GM11168 (cell line): ENCODE data around the gene ZNF747.
"Not testable (repeated sequence)": the region's sequence is repeated elsewhere in the genome, so short reads cannot be mapped to it uniquely, and the experiment has no call there.

Experiments used
- in situ Hi-C: fragments of 300-500 bp; cut with MboI; formaldehyde crosslinking; loops from one replicate; pipeline ENCODE4 v1.12.0; 2022; ENCODE audit warnings: low sequenced_read_pairs; ENCODE audit not compliant: unreplicated experiment

Gene ZNF747

GRCh38 chr16:30558789-30559377 lies 24.2 kb upstream of the ZNF747 start:
- in situ Hi-C loops: no loop called here

- in situ Hi-C loops: no loop called here
Measured at GRCh38 chr16:30557957-30558788, 23.5 kb upstream of the ZNF747 start, which contains the start of gene ZNF764. Gene ZNF764, minus strand, starts transcription at chr16:30558374. Its CDS starts 192 bp downstream, at chr16:30558182.

- in situ Hi-C loops: no loop called here
Measured at GRCh38 chr16:30557707-30557956, 23.0 kb upstream of the ZNF747 start.

- in situ Hi-C loops: no loop called here
Measured at GRCh38 chr16:30556125-30556473, 21.4 kb upstream of the ZNF747 start.

GRCh38 chr16:30555315-30556124 lies 20.9 kb upstream of the ZNF747 start:
- in situ Hi-C loops: no loop called here

DNA sequence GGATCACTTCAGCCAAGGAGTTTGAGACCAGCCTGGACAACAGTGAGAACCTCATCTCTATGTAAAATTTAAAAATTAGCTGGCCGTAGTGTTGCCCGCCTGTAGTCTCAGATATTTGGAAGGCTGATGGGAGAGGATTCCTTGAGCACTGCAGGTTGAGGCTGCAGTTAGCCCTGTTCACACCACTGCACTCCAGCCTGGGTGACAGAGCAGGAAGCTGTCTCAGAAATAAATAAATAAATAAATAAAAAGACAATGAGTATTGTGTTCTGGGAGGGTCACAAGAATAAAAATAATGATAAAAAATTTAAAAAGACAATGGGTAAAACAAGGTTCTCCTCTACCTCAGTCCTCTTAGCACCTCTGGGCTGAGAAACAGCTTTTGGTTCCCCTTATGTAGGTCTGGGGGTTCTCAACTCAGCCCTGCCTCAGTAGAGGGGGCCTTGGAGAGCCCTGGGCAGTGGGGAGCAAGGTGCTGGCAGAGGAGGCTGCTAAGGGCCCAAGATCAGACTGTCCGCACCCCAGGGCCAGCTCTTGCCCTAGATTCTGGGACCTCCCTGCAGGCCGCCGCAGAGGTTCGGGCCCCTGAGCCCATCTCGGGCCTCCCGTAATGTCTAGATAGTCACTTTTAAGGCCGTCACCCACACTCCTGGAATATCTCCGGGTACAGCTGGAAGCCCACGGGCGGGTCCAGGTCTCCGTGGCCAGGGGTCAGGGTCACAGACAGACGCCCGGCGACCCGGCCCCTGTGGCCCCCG lies 20.1 kb upstream of the ZNF747 start:
- in situ Hi-C loops: no loop called here

DNA sequence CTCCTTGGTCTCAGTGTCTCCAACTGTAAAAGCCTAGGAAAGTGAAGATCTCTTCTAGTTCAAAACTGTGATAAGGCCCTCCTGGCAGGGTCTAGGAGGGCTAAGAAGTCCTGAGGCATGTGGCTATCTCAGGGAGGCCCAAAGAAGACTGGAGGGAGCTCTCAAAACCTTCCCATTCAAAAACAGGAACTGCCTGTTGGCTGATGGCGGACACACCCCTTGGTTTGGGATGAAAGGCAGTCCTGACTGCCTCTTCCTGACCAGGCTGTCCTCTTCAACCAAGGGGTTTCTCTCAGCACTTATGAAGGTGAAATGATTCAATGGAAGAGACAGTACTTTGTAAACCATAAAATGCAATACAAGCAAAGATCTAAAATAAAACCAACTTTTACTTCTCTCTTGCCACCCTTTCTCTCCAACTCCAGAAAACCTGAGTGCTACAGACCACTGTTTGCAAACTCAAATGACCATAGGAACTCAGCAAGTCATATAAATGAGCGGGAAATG lies 18.8 kb upstream of the ZNF747 start:
- in situ Hi-C loops: no loop called here

DNA sequence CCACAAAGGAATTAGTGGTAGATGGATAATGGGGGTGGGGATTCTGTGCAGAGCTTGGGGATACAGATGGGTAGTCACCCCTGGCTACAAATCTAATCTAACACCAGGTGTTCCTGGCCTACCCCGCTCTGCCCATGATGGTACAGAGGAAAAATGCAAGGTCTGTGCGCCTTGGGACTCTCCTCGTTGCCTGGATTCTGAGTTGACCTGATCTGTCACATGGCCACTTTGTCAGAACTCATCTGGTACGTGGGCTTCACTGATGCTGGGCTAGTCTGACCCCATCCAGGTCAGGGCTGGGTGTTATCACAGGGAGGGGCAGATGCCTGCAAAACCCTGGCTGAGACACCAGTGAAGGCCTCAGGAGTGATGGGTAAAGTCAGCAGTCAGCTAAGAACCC lies 18.3 kb upstream of the ZNF747 start:
- in situ Hi-C loops: no loop called here

DNA sequence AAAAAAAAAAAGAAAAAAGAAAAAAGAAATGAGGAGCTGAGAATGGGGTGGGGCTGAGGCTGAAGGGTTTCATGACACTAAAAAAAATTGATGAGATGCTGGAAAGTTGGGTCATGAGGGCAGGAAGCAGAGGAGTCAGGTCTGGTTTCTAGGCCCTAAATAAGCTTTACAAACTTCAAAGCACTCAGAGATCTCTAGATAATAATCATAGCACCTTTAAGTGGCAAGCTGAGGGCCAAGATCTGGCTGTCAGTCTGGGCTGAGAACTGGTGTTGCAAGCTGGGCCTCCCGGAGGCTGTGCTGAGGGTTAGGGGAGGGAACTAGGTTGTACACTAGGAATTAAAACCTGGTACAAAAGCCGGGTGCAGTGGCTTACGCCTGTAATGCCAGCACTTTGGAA lies 17.1 kb upstream of the ZNF747 start:
- in situ Hi-C loops: no loop called here

DNA sequence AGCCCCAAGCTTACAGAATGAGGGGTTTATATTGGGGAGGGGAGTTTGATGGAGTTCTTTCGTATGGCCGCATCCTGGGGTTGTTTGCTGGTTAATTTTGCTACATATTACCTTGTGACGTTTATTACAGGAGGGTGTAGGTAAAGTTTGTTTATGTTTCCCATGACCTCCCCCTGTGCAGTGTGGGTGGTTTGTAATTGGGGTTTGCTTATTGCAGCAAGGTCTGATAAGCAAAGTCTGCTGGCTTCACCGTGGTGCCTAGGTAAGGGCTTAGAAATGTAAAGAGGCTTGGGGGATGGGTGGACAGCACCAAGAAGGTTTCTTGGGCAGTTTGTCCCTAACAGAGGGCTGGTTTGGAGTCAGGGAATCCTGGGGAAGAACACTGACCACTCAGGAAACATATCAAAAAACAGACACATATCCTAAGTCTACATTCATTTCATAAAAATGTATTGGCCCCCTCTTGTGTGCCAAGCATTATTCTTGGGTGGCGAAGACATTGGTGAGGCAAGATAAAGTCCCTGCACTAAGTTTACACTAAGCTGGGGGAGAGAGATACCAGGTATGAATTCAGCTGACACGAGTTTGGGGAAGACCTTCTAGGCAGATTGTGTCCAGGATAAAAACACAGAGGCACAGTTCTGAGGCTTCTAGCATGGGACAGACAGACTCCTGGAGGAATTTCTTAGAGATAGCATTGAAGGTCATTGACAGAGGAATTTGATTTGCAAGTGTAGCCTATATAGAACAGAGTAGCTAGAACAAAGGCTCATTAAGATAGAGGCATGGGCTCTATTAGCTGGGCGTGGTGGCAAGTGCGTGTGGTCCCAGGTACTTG lies 14.0 kb upstream of the ZNF747 start:
- in situ Hi-C loops: no loop called here

- in situ Hi-C loops: no loop called here
Measured at GRCh38 chr16:30546115-30546514, 11.5 kb upstream of the ZNF747 start.

DNA sequence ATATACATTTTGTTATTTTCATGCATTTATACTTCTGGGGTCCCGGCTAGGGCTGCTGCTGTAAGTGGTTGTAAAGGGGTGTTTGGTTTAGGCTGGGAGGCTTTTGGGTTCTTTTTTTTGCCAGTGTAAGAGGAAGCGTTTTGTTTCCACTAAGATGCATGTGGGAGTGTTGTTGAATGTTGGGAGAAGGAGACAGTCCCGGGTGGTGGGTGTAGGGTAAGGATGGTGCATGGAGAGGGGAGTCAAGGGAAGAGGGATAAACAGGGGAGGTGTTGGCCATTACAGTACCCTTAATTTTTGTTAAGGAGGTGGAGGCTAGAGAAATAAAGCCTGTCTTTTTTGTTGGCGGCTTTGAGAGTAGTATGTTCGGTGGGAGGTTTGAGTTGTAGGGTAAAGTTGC lies 8.4 kb upstream of the ZNF747 start:
- in situ Hi-C loops: no loop called here

DNA sequence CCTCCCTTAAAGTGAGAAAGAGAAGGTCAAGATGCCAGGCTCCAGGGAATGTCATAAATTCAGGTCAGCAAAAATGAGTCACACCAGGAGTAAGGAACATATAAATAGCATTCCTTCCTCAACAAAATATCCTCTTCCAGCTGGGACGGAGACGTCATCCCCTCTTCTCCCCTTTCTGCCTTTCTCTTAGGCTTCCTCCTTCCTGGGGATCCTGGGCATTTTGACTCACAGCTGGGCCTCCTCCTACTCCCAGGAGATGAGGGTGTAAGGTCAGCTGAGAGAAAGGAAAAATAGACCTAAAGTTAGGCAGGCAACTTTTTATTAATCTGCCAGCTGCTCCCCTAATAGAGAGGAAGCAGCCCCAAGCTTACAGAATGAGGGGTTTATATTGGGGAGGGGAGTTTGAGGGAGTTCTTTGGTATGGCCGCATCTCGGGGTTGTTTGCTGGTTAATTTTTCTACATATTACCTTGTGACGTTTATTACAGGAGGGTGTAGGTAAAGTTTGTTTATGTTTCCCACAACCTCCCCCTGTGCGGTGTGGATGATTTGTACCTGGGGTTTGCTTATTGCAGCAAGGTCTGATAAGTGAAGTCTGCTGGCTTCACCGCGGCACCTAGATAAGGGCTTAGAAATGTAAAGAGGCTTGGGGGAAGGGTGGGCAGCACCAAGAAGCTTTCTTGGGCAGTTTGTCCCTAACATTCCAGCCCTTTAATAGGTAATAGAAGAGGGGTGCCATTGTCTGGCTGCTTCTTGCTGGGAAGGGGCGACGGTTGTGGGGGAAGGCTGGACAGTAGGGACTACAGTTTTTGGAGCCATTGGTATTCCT lies 7.1 kb upstream of the ZNF747 start:
- in situ Hi-C loops: no loop called here

DNA sequence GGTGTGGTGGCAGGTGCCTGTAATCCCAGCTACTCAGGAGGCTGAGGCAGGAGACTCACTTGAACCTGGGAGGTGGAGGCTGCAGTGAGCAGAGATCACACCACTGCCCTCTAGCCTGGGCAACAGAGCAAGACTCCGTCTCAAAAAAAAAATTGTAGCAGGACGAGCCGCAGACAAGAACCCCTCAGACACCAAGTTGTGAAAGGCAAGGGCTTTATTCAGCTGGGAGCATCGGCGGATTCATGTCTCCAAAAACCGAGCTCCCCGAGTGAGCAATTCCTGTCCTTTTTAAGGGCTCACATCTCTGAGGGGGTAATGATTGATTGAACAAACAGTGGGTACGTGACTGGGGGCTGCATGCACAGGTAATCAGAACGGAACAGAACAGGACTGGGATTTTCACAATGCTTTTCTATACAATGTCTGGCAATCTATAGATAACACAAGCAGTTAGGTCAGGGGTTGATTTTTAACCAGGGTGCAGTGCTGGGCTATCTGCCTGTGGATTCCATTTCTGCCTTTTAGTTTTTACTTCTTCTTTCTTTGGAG lies 6.3 kb upstream of the ZNF747 start:
- in situ Hi-C loops: not testable (repeated sequence)

DNA sequence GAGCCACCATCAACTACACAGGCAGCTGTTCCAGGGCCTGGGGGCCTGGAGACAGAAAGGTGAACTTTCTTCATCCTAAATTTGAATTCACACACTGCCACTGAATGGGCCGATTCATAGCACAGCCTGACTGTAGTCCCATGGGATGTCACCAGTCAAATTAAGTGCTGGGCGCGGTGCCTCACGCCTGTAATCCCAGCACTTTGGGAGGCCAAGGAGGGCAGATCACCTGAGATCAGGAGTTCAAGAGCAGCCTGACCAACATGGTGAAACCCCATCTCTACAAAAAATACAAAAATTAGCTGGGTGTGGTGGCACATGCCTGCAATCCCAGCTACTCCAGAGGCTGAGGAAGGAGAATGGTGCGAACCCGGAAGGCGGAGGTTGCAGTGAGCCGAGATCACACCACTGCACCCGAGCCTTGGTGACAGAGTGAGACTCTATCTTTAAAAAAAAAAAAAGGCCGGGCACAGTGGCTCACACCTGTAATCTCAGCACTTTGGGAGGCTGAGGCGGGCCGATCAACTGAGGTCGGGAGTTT lies 5.4 kb upstream of the ZNF747 start:
- in situ Hi-C loops: not testable (repeated sequence)

DNA sequence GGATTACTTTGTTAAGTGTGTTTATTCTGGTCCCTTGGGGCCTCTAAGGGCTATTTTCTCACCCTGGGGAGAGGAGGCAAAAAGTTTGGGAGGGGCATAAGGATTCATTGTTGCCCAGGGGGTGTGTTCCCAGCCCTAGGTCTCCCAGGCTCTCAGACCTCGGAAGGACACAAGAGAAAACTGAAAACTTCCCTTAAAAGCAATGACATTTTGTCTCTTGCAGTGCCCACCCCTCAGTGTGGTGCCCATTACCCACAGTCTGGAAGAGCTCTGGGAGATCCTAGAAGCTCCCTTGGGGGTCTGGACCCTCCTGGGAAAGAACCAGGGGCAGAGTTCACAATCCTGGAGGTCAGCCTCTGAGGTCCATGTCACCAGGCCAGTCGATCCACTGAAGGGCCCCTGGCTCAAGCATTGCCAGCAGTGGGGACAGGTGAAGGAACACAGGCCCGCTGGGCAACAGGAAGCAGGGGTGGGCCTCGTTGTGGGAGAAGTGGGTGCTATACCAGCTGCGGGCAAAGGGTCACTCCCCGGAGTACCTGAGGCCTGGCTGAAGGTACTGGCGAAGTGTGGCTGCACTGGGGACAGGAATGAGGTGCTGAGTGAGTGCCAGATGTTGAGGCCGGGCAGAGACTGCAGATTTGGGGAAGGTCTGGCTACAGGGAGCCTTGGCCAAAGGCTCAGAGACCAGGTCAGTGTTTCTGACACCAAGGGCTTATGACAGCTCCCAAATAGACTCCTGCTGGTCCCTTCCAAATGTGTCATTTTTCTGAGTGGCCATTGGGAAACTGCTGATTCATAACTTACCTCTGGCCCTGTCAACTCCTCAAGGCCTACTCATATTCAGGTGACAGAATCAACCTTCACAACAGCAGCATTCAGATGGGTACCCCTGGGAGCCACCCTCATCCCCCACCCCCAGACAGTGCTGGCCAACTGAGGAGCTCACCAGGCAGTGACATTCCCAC lies 4.6 kb upstream of the ZNF747 start:
- in situ Hi-C loops: no loop called here

- in situ Hi-C loops: not testable (repeated sequence)
Measured at GRCh38 chr16:30536391-30537024, 1.9 kb upstream of the ZNF747 start.
